ENCODE measurements around the gene LHX4. TPM values are rescaled to one million over a fixed set of nuclear protein-coding genes. Genes with fewer than 3 reads are reported as not detected.

The LHX4 gene
- total and polyA plus RNA-seq, 7 donors: 0.01 to 0.04 TPM; not detected in 5

DNA sequence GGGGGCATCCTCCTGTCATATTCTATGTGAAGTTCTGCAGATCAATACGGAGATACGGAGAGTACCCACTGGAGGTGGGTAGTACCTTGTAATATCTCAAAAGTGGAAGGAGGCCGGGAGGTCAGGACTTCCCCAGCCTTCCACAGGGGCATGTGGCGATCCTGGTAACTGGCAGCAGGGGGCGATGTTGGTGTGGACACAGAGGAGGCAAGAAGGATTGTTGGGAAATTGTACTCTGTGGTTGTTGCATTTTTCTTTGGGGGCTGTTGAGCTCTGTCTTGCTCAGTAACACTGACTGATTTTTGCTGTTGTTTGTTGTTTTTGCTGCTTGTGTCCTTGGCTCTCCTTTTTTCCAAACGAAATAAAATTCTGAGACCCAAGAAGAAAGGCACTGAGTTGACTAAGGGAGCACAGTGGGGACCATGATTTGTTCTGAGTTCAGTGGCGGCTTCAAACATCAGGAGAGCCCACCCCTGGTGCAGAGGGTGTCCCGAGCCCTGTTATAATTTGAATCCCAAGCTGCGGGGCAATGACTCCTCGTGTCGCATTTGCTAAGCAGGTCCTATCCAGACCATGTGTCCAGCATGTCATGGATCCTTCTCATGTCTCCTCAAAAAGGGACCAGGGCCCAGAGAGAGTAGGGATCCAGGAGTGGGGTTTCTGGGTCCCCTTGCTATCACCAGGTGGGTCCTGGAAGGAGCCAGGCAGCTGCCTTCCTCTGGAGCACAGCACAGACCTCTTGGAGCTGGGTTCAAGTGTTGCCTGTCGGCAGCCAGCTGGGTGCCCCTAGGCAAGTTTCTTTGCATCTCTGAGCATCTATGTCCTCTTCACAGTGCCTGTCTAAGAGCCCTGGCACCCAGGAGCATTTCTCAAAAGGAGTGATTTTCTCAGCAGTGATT is 22.8 kb downstream of the LHX4 start:
- no peaks in the 10 kb centered on the region for H3K4me1 ChIP-seq
- peak; percentile 65 to 85 (median 75) for ATAC-seq
- H3K9me3 ChIP-seq: no peaks in the 10 kb centered on the region
- H3K4me3 ChIP-seq: no peak overlapping the region
- DNase-seq: peak; percentile 66 to 83
- peak; percentile 80 for TF ChIP-seq CTCF (IDR thresholded peaks at IDR 0.05)
- intact Hi-C loops (cut with DNase I): loop anchor here (2.0 to 10.0 kb wide), 3 partner anchors 162 to 228 kb away; no protein-coding TSS in a partner anchor
- H3K27me3 ChIP-seq (ENCODE audit: insufficient read depth in 3 of 3, low read length in 2 of 3): peaks cover 0 to 39% (median 11%) of the 10 kb centered on the region in 3 donors
- 68 to 79% (median 73%) methylated on average over 12 of the region's 12 CpGs for WGBS, 3 donors
- H3K27ac ChIP-seq: no peak overlapping the region
- no peaks in the 10 kb centered on the region for H3K36me3 ChIP-seq (ENCODE audit: insufficient read depth in 1 of 2, low read depth in 1 of 2)

- no peak for TF ChIP-seq CTCF (IDR thresholded peaks at IDR 0.05)
- intact Hi-C loops (cut with DNase I): loop anchor here (2.0 to 10.0 kb wide), 3 partner anchors 161 to 227 kb away; no protein-coding TSS in a partner anchor
- 78 to 86% (median 78%) methylated on average over 28 to 31 of the region's 31 CpGs for WGBS, 3 donors
Observed at GRCh38 chr1:180253585-180254495, 23.8 kb downstream of the LHX4 start.

GRCh38 chr1:180254496-180254819 is 24.4 kb downstream of the LHX4 start:
- no peak overlapping the region for H3K4me3 ChIP-seq
- no peak for TF ChIP-seq CTCF (IDR thresholded peaks at IDR 0.05)
- no peak overlapping the region for H3K27ac ChIP-seq
- no peaks in the 10 kb centered on the region for H3K9me3 ChIP-seq
- no peaks in the 10 kb centered on the region for H3K36me3 ChIP-seq (ENCODE audit: insufficient read depth in 1 of 2, low read depth in 1 of 2)
- intact Hi-C loops (cut with DNase I): loop anchor here in 1 of 2 donors (10.0 kb wide), 1 partner anchor 160 kb away; no protein-coding TSS in a partner anchor
- peaks cover 0 to 55% (median 17%) of the 10 kb centered on the region in 3 donors for H3K27me3 ChIP-seq (ENCODE audit: insufficient read depth in 3 of 3, low read length in 2 of 3)
- ATAC-seq (no peak), DNase-seq (peak in 1 of 2 donors; percentile 42)
- no peaks in the 10 kb centered on the region for H3K4me1 ChIP-seq
- 90 to 95% (median 92%) methylated on average over 9 of the region's 9 CpGs for WGBS, 3 donors

More at GRCh38 chr1:180253585-180254495, 23.8 kb downstream of the LHX4 start:
- peak in 1 of 2 donors; percentile 31 for DNase-seq
- Histone ChIP-seq H3K4me1 (no peaks in the 10 kb centered on the region), H3K9me3 (no peaks in the 10 kb centered on the region), H3K4me3 (no peak overlapping the region), H3K27me3 (ENCODE audit: insufficient read depth in 3 of 3, low read length in 2 of 3) (peaks cover 0 to 49% (median 14%) of the 10 kb centered on the region in 3 donors), H3K36me3 (ENCODE audit: insufficient read depth in 1 of 2, low read depth in 1 of 2) (no peaks in the 10 kb centered on the region), H3K27ac (no peak overlapping the region)
- no peak for ATAC-seq

GRCh38 chr1:180254854-180255253 is 24.8 kb downstream of the LHX4 start:
- Histone ChIP-seq H3K4me1 (no peaks in the 10 kb centered on the region), H3K9me3 (no peaks in the 10 kb centered on the region), H3K36me3 (ENCODE audit: insufficient read depth in 1 of 2, low read depth in 1 of 2) (no peaks in the 10 kb centered on the region), H3K4me3 (no peak overlapping the region), H3K27me3 (ENCODE audit: insufficient read depth in 3 of 3, low read length in 2 of 3) (peaks cover 0 to 59% (median 17%) of the 10 kb centered on the region in 3 donors), H3K27ac (no peak overlapping the region)
- 87 to 91% (median 90%) methylated on average over 10 to 11 of the region's 11 CpGs for WGBS, 3 donors
- intact Hi-C loops (cut with DNase I): loop anchor here in 1 of 2 donors (10.0 kb wide), 1 partner anchor 160 kb away; no protein-coding TSS in a partner anchor
- ATAC-seq: no peak
- DNase-seq: peak in 1 of 2 donors; percentile 40
- no peak for TF ChIP-seq CTCF (IDR thresholded peaks at IDR 0.05)

All from psoas muscle (tissue), 8 donors.